Small intestine (tissue), 7 donors: ENCODE measurements around the gene C1QTNF6. TPM values are rescaled to one million over a fixed set of nuclear protein-coding genes. Genes with fewer than 3 reads are reported as not detected.

Experiments used
- DNase-seq, 2 donors: peaks; one replicate each; pipeline versions ENCODE4 v3.0.0 to v3.0.0-alpha.2; 2013
- FAIRE-seq: peaks from 2 replicates; lab custom pipeline; 2012; peaks lifted over from hg19 to GRCh38; lab: Jason Lieb, UNC
- H3K27ac ChIP-seq, 3 donors: one replicate each; pipeline ENCODE4 v1.5.1; 2013; ENCODE audit warnings: low read length in 2 of 3, mild to moderate bottlenecking in 2 of 3, control low read depth in 1 of 3, inconsistent platforms in 1 of 3, low read depth in 1 of 3, moderate library complexity in 1 of 3
- H3K27me3 ChIP-seq, 3 donors: one replicate each; pipeline ENCODE4 v1.6.1; 2013; ENCODE audit warnings: low read length in 3 of 3, inconsistent platforms in 1 of 3; ENCODE audit not compliant: control insufficient read depth in 3 of 3, insufficient read depth in 3 of 3
- H3K36me3 ChIP-seq, 3 donors: one replicate each; pipeline ENCODE4 v1.6.1; 2013; ENCODE audit warnings: low read length in 3 of 3, inconsistent platforms in 1 of 3, low read depth in 1 of 3, mild to moderate bottlenecking in 1 of 3, moderate library complexity in 1 of 3; ENCODE audit not compliant: control insufficient read depth in 3 of 3, insufficient read depth in 2 of 3
- H3K4me1 ChIP-seq, 3 donors: one replicate each; pipeline ENCODE4 v1.6.1; 2013; ENCODE audit warnings: low read length in 2 of 3, inconsistent platforms in 1 of 3, low read depth in 1 of 3, mild to moderate bottlenecking in 1 of 3, moderate library complexity in 1 of 3; ENCODE audit not compliant: control insufficient read depth in 3 of 3, insufficient read depth in 2 of 3
- H3K4me3 ChIP-seq, 3 donors: one replicate each; pipeline ENCODE4 v1.5.1; 2013; ENCODE audit warnings: low read length in 3 of 3, control low read depth in 1 of 3, inconsistent platforms in 1 of 3, low read depth in 1 of 3, mild to moderate bottlenecking in 1 of 3, moderate library complexity in 1 of 3
- H3K9me3 ChIP-seq, 2 donors: one replicate each; pipeline ENCODE4 v1.6.1; 2013; ENCODE audit warnings: low read depth in 1 of 2, low read length in 1 of 2; ENCODE audit not compliant: control insufficient read depth in 2 of 2, insufficient read depth in 1 of 2
- WGBS, 3 donors: extraction: QIAGEN DNeasy Blood & Tissue Kit; methylation state at CpG; one replicate each; pipeline ENCODE4 v1.1.7; 2013; 5-methylcytosine and 5-hydroxymethylcytosine counted together
- polyA plus RNA-seq, 4 donors: library from polyadenylated mRNA; stranded (reverse) in 3 of 4; unstranded in 1 of 4; fragments of 200-250 nt in 3 of 4; fragments of 120-200 nt in 1 of 4; gene quantifications; one replicate each; pipeline versions ENCODE4 v1.2.1 to v1.2.3, GENCODE V29; 2013
- donor health status: healthy with polysubstance abuse.
- donor health status: control.
- donor health status: control.
- donor health status: Bipolar disorder and iron deficiency.
- donor health status: healthy.

C1QTNF6 gene
- polyA plus RNA-seq, 4 donors: 2.4 to 20.0 (median 3.1) TPM

DNA sequence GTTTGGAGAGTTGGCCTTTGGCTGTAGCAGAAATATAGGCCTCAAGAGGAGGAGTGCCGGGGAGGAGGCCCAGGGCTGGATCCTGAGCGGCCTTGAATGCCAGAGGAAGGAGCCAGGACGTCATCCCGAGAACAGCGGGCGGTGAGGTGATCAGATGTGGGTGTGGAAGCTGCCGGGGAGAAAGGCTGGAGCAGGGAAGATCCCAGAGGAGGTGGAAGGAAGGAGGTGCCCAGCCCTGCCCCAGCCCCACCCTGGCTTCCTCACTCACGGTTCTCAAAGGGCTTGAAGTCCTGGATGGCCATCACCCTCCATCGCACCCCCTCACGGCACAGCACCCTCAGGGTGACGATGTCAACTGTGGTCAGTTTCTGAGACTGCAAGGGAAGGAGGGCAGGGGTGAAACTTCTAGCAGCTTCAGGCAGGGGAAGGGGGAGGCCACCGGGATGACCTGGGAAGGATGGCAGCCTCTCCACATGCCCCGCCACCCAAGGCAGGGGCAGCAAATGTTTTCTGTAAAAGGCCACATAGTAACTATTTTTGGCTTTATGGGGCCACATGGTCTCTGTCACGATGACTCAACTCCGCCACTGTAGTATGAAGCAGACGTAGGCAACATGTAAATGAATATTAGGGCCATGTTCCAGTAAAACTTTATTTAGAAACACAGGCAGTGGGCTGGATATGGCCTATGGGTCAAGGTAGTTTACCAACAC lies 49.0 kb downstream of the C1QTNF6 start:
- WGBS, 3 donors: 53 to 58% (median 56%) methylated on average over 14 to 16 of the region's 16 CpGs
- FAIRE-seq (no peak), DNase-seq (no peak)
- no peaks in the 10 kb centered on the region for H3K9me3 ChIP-seq
- no peaks in the 10 kb centered on the region for H3K36me3 ChIP-seq
- no peaks in the 10 kb centered on the region for H3K4me1 ChIP-seq
- no peak overlapping the region for H3K27ac ChIP-seq
- H3K27me3 ChIP-seq: no peaks in the 10 kb centered on the region
- no peak overlapping the region for H3K4me3 ChIP-seq

DNA sequence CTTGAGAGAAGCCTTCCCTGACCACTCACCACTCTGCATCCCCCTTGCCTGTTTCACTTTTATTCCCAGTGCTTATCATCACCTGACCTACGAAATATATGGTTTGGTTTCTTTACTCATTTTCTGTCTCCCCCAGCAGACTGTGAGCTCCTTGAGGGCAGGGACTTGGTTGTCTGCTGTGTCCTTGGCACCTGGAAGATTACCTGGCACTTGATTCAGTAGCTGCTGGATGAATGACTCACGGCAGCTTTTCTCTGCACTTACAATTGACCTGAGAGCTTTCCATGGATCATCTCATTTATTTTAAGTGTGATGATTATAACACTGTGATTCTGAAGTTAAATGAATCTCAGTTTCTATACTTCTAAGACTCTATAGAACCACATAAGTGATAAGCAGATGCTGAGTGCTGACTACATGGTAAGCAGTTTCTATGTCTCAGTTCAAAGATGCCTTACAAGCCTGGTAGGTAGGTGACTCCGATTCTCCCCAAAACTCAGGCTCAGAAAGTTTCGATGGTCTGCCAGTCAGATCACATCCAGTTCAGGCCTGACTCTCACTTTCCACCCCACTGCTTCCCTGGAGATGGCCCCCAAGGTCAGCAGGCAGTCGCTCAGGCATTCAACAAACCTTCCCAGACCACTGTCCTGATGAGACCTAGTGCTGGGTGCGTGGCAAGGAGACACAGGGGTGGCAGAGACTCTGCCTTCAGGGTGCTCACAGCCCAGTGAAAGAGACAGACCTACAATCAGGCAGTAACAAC lies 50.0 kb downstream of the C1QTNF6 start:
- no peaks in the 10 kb centered on the region for H3K9me3 ChIP-seq
- H3K27me3 ChIP-seq: no peaks in the 10 kb centered on the region
- no peaks in the 10 kb centered on the region for H3K4me1 ChIP-seq
- H3K36me3 ChIP-seq: no peaks in the 10 kb centered on the region
- FAIRE-seq: no peak
- no peak overlapping the region for H3K4me3 ChIP-seq
- no peak overlapping the region for H3K27ac ChIP-seq
- WGBS, 3 donors: 69 to 79% (median 74%) methylated on average over 6 of the region's 6 CpGs
- DNase-seq: no peak

DNA sequence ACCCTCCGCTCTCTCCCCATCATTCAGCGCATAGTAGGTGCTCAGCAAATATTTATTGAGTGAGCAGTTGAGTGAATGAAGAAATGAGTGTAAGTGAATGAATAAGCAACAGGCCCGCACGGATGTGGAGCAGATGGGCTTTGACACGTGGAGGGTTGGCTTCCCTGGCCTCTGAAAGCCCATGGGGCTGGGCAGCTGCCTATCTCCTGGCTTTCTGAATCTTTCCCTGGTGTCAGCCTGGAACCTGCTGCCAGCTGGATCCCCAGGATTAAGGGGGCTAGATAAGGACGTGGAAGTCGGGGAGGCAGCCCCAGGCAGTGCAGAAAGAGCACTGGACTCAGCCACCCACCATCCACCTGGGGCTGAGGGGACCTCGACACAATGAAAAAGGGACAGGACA lies 50.9 kb downstream of the C1QTNF6 start:
- Histone ChIP-seq H3K36me3 (no peaks in the 10 kb centered on the region), H3K27me3 (no peaks in the 10 kb centered on the region), H3K9me3 (no peaks in the 10 kb centered on the region), H3K4me3 (no peak overlapping the region), H3K27ac (no peak overlapping the region), H3K4me1 (no peaks in the 10 kb centered on the region)
- FAIRE-seq: no peak
- WGBS, 3 donors: 68 to 78% (median 73%) methylated on average over 8 of the region's 8 CpGs
- no peak for DNase-seq

DNA sequence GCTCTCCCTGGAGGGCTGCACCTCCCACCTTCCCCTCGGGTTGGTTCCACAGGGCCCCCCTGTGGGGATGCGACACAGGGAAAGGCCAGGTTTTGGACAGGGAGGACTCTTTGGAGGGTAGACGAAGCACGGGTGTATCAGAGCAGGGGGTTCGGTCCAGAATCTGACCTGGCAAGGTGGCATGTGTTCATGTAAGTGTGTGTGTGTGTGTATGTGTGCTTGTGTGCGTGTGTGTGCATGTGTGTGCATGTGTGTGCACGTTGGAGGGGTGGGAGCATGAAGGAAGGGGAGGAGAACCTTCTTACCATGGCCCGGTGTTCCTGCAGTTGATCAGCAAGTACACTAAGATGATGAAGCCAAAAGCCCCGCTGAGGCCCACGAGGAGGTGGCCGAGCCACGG lies 53.0 kb downstream of the C1QTNF6 start:
- Histone ChIP-seq H3K4me1 (no peaks in the 10 kb centered on the region), H3K27me3 (no peaks in the 10 kb centered on the region), H3K36me3 (no peaks in the 10 kb centered on the region), H3K9me3 (no peaks in the 10 kb centered on the region), H3K27ac (no peak overlapping the region), H3K4me3 (no peak overlapping the region)
- FAIRE-seq (no peak), DNase-seq (no peak)
- 80 to 88% (median 85%) methylated on average over 12 of the region's 12 CpGs for WGBS, 3 donors

DNA sequence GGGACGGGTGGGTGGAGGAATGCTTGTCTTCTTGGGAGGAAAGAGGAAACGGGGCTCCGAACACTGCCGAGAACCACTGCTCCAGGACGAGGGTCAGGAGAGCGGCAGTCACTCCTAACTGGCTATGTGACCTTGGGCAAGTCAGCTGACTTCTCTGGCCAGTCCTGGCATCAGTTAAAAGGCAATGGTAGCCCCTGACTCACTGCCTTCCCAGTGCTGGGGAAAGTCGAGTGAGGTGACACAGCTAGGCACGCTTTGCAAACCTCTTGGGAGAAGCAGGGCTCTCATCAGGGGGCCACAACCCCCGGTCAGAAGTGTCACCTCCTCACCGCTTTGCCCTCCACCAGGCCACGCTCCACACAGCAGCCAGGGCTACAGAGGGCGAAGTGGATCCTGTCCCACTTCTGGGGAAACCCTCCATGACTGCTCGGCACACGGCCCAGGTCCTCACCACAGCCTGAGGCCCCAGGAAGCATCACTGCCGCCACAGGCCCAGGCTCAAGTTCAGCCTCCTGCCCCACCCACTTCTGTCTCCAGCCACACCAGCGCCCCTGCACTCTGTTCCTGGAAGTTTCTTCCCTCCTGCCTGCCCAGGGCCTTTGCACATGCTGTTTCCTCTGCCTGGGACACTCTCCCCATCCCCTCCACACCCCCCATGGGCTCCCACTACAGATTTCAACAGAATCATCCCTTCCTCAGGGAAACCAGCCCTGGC lies 54.6 kb downstream of the C1QTNF6 start:
- 69 to 71% (median 69%) methylated on average over 15 to 16 of the region's 16 CpGs for WGBS, 3 donors
- no peak for FAIRE-seq
- no peaks in the 10 kb centered on the region for H3K36me3 ChIP-seq
- H3K27ac ChIP-seq: no peak overlapping the region
- no peaks in the 10 kb centered on the region for H3K4me1 ChIP-seq
- DNase-seq: no peak
- H3K9me3 ChIP-seq: no peaks in the 10 kb centered on the region
- no peak overlapping the region for H3K4me3 ChIP-seq
- no peaks in the 10 kb centered on the region for H3K27me3 ChIP-seq

DNA sequence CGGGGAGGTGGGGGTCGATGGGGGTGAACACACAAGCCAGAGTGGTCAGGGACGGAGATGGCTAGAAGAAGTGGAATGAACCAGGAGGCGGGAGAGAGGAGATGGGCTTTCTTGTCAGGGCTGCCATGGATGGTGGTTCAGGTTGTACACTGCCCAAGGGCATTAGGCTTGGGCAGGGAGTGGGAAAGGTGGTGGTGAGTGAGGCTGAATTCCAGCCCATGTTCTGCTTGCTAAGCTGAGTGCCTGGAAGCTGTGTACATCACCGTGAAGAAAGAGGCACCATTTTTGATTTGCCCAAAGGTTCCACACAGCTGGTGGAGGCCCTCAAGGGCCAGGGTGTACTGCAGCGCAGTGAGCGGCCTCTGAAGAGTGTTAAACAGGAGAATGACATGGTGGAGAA lies 55.3 kb downstream of the C1QTNF6 start:
- Histone ChIP-seq H3K4me1 (no peaks in the 10 kb centered on the region), H3K4me3 (no peak overlapping the region), H3K9me3 (no peaks in the 10 kb centered on the region), H3K36me3 (no peaks in the 10 kb centered on the region), H3K27ac (no peak overlapping the region), H3K27me3 (no peaks in the 10 kb centered on the region)
- 85 to 90% (median 88%) methylated on average over 7 of the region's 7 CpGs for WGBS, 3 donors
- DNase-seq: no peak
- FAIRE-seq: no peak

Other genes with a start within 250 kb of the C1QTNF6 start
- gene TST, start 168.8 kb downstream of the C1QTNF6 start, polyA plus RNA-seq: 100 to 1,000 TPM; 134 to 526 (median 354) TPM
- 100 to 1,000 TPM; 192 to 549 (median 305) TPM for gene MPST, start 168.5 kb downstream of the C1QTNF6 start, polyA plus RNA-seq
- 10 to 100 TPM in 2 of 4 donors, 1 to 10 TPM in 2; 3.6 to 18.8 (median 10.3) TPM for gene KCTD17, start 136.5 kb downstream of the C1QTNF6 start, polyA plus RNA-seq
- gene TMPRSS6, start 78.5 kb downstream of the C1QTNF6 start, polyA plus RNA-seq: 1 to 10 TPM in 2 of 4 donors, under 1 TPM in 2; 0.40 to 4.2 (median 1.3) TPM
- gene IL2RB, start 38.3 kb downstream of the C1QTNF6 start, polyA plus RNA-seq: 1 to 10 TPM; 1.0 to 3.5 (median 1.6) TPM
- under 1 TPM in 2 of 4 donors, not detected in 2; 0.09 to 0.49 TPM for gene SSTR3, start 24.2 kb upstream of the C1QTNF6 start, polyA plus RNA-seq
- gene RAC2, start 56.0 kb upstream of the C1QTNF6 start, polyA plus RNA-seq: 10 to 100 TPM; 12.1 to 41.1 (median 24.8) TPM
- gene CYTH4, start 94.3 kb upstream of the C1QTNF6 start, polyA plus RNA-seq: 1 to 10 TPM; 1.1 to 5.4 (median 3.6) TPM
- gene ELFN2, start 239.2 kb upstream of the C1QTNF6 start, polyA plus RNA-seq: under 1 TPM in 2 of 4 donors, not detected in 2; 0.07 to 0.16 TPM